ENCODE measurements around the gene CTIF. TPM values are rescaled to one million over a fixed set of nuclear protein-coding genes. Genes with fewer than 3 reads are reported as not detected.

Gene CTIF
- polyA plus RNA-seq, 3 donors = 0.38 to 8.7 (median 1.2) TPM

DNA sequence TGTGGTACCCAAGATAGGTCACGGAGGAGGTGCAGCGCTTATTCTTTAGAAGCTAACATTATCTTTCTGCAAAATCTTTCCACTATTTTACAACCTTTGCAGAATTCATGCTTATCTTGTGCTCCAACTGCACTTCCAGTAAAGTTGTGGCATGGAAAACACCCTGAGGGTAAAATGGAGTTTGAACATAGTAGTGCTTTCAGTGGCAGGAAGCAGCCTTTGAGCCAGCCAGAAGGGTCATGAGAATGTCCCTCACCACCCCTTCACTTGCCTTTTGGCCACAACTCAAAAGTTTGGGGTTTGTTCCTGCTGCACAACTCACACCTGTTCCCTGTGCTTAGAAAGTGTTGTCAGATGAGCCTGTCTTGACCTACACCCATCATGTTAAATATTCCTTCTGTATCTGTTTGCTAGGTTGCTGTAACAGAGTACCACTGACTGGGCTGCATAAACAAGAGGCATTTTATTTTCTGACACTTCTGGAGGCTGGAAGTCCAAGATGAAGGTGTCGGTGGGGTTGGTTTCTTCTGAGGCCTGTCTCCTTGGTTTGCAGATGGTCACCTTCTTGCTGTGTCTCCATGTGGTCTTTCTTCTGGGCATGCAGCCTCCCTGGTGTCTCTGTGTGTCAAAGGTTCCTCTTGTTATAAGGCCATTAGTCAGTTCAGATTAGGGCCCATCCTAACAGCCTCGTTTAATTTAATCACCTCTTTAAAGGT lies 217.8 kb downstream of the CTIF start:
- Histone ChIP-seq H3K4me2 (replicated peaks; ENCODE audit: extremely low read depth, low read length, poor library complexity, severe bottlenecking) (no peak overlapping the region), H3K79me2 (ENCODE audit: insufficient read depth, low read length) (no peaks in the 10 kb centered on the region), H3K27me3 (ENCODE audit: control insufficient read depth in 2 of 2, insufficient read depth in 2 of 2, low read length in 2 of 2) (no peaks in the 10 kb centered on the region), H3K4me1 (ENCODE audit: control insufficient read depth in 1 of 2, insufficient read depth in 2 of 2, low read length in 2 of 2) (peaks cover 6 to 7% of the 10 kb centered on the region in 2 donors), H3K9ac (ENCODE audit: insufficient read depth, low read length, poor library complexity, severe bottlenecking) (no peak overlapping the region), H4K20me1 (ENCODE audit: insufficient read depth, low read length) (no peaks in the 10 kb centered on the region), H3K9me3 (replicated peaks in 1 of 2; ENCODE audit: control insufficient read depth in 1 of 2, insufficient read depth in 1 of 2, low read length in 2 of 2) (no peaks in the 10 kb centered on the region), H3K4me3 (replicated peaks in 1 of 3; ENCODE audit: low read depth in 2 of 3, low read length in 3 of 3) (no peak overlapping the region), H3K27ac (ENCODE audit: low read depth in 1 of 2, low read length in 2 of 2) (no peak overlapping the region), H3K36me3 (replicated peaks in 1 of 2; ENCODE audit: control insufficient read depth in 1 of 2, insufficient read depth in 2 of 2, low read length in 2 of 2) (peaks cover 0 to 22% of the 10 kb centered on the region in 2 donors), H2AFZ (ENCODE audit: insufficient read depth, low read depth, low read length, poor library complexity, severe bottlenecking) (no peak overlapping the region)
- Mint-ChIP-seq H3K36me3 (peaks cover 26 to 31% of the 10 kb centered on the region in 2 donors), H3K27ac (no peak overlapping the region), H3K27me3 (ENCODE audit: low read depth in 3 of 3) (peaks cover 0 to 2% (median 2%) of the 10 kb centered on the region in 3 donors), H3K9me3 (peaks cover 0 to 3% (median 0%) of the 10 kb centered on the region in 7 donors), H3K4me3 (no peak overlapping the region), H3K4me1 (peaks cover 16% of the 10 kb centered on the region)
- TF ChIP-seq, protein P1, sequence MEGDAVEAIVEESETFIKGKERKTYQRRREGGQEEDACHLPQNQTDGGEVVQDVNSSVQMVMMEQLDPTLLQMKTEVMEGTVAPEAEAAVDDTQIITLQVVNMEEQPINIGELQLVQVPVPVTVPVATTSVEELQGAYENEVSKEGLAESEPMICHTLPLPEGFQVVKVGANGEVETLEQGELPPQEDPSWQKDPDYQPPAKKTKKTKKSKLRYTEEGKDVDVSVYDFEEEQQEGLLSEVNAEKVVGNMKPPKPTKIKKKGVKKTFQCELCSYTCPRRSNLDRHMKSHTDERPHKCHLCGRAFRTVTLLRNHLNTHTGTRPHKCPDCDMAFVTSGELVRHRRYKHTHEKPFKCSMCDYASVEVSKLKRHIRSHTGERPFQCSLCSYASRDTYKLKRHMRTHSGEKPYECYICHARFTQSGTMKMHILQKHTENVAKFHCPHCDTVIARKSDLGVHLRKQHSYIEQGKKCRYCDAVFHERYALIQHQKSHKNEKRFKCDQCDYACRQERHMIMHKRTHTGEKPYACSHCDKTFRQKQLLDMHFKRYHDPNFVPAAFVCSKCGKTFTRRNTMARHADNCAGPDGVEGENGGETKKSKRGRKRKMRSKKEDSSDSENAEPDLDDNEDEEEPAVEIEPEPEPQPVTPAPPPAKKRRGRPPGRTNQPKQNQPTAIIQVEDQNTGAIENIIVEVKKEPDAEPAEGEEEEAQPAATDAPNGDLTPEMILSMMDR (IDR thresholded peaks at IDR 0.05) = no peak
- WGBS (ENCODE audit: insufficient coverage) = no CpG with 5 or more reads among the region's 4 CpGs
- DNase-seq = no peak
- intact Hi-C loops (cut with micrococcal nuclease) = no loop called here

DNA sequence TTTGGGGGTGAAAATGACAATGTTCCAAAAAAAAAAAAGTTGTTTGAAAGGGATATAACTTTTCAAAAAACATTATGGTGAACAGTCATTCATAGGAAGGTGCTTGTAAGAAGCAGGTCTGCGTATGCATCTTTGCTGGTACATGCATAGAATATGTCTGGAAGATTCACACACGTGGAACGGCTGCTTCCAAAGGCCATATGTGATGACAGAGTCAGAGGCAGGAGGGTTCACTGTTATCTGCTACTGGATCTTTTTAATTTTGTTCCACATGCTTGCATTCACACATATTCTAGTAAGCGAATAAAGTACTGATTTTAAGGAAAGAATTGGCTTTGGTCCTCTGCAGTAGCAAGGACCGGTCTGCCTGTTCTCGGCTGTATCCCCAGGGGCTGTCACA lies 218.5 kb downstream of the CTIF start:
- Histone ChIP-seq H3K27me3 (ENCODE audit: control insufficient read depth in 2 of 2, insufficient read depth in 2 of 2, low read length in 2 of 2) (no peaks in the 10 kb centered on the region), H3K4me2 (replicated peaks; ENCODE audit: extremely low read depth, low read length, poor library complexity, severe bottlenecking) (no peak overlapping the region), H3K4me1 (ENCODE audit: control insufficient read depth in 1 of 2, insufficient read depth in 2 of 2, low read length in 2 of 2) (peaks cover 7 to 12% of the 10 kb centered on the region in 2 donors), H3K9ac (ENCODE audit: insufficient read depth, low read length, poor library complexity, severe bottlenecking) (no peak overlapping the region), H3K36me3 (replicated peaks in 1 of 2; ENCODE audit: control insufficient read depth in 1 of 2, insufficient read depth in 2 of 2, low read length in 2 of 2) (peaks cover 0 to 22% of the 10 kb centered on the region in 2 donors), H2AFZ (ENCODE audit: insufficient read depth, low read depth, low read length, poor library complexity, severe bottlenecking) (no peak overlapping the region), H3K79me2 (ENCODE audit: insufficient read depth, low read length) (no peaks in the 10 kb centered on the region), H4K20me1 (ENCODE audit: insufficient read depth, low read length) (no peaks in the 10 kb centered on the region), H3K27ac (ENCODE audit: low read depth in 1 of 2, low read length in 2 of 2) (no peak overlapping the region), H3K9me3 (replicated peaks in 1 of 2; ENCODE audit: control insufficient read depth in 1 of 2, insufficient read depth in 1 of 2, low read length in 2 of 2) (no peaks in the 10 kb centered on the region), H3K4me3 (replicated peaks in 1 of 3; ENCODE audit: low read depth in 2 of 3, low read length in 3 of 3) (no peak overlapping the region)
- H3K4me3 Mint-ChIP-seq = no peak overlapping the region
- no peak for DNase-seq
- peaks cover 22% of the 10 kb centered on the region for H3K4me1 Mint-ChIP-seq
- intact Hi-C loops (cut with micrococcal nuclease) = no loop called here
- peak overlapping the region in 1 of 7 donors; percentile 33 for H3K27ac Mint-ChIP-seq
- H3K36me3 Mint-ChIP-seq = peaks cover 29 to 37% of the 10 kb centered on the region in 2 donors
- H3K27me3 Mint-ChIP-seq (ENCODE audit: low read depth in 3 of 3) = peaks cover 0 to 2% (median 2%) of the 10 kb centered on the region in 3 donors
- H3K9me3 Mint-ChIP-seq = peaks cover 0 to 3% (median 0%) of the 10 kb centered on the region in 7 donors
- TF ChIP-seq, protein P1 (IDR thresholded peaks at IDR 0.05) = no peak
- WGBS (ENCODE audit: insufficient coverage) = 100% methylated on average over 5 of the region's 6 CpGs
